ENCODE data around the gene USE1. TPM values are rescaled to one million over a fixed set of nuclear protein-coding genes. Genes with fewer than 3 reads are reported as not detected.
A peak's percentile ranks its signal among the peaks of the same experiment; 100 is the strongest.

USE1 gene
- total RNA-seq, 1 donor from 2014 or later: 19.8 TPM

GRCh38 chr19:17243830-17244617 lies 28.9 kb downstream of the USE1 start:
- DNase-seq (ENCODE audit: low read depth): no peak
- peak overlapping the region; percentile 74 for H3K4me3 ChIP-seq (ENCODE audit: insufficient read depth, low read depth, low read length)
- Mint-ChIP-seq H3K36me3 (ENCODE audit: low read depth, unreplicated experiment) (peaks cover 9% of the 10 kb centered on the region), H3K27me3 (ENCODE audit: low read depth, unreplicated experiment) (no peaks in the 10 kb centered on the region), H3K27ac (ENCODE audit: unreplicated experiment) (peak overlapping the region; percentile 62), H3K4me3 (ENCODE audit: unreplicated experiment) (peak overlapping the region; percentile 95), H3K9me3 (ENCODE audit: unreplicated experiment) (no peaks in the 10 kb centered on the region), H3K4me1 (ENCODE audit: low read depth, unreplicated experiment) (peaks cover 18% of the 10 kb centered on the region)
- H3K9ac ChIP-seq (ENCODE audit: low read length): peak overlapping the region; percentile 79
- H3K27ac ChIP-seq (ENCODE audit: low read depth, low read length): no peak overlapping the region
- H4K20me1 ChIP-seq (ENCODE audit: insufficient read depth, low read length): peaks cover 29% of the 10 kb centered on the region
- FAIRE-seq: no peak
- no peaks in the 10 kb centered on the region for H3K27me3 ChIP-seq (ENCODE audit: insufficient read depth, low read length)
- TF ChIP-seq, protein P1, sequence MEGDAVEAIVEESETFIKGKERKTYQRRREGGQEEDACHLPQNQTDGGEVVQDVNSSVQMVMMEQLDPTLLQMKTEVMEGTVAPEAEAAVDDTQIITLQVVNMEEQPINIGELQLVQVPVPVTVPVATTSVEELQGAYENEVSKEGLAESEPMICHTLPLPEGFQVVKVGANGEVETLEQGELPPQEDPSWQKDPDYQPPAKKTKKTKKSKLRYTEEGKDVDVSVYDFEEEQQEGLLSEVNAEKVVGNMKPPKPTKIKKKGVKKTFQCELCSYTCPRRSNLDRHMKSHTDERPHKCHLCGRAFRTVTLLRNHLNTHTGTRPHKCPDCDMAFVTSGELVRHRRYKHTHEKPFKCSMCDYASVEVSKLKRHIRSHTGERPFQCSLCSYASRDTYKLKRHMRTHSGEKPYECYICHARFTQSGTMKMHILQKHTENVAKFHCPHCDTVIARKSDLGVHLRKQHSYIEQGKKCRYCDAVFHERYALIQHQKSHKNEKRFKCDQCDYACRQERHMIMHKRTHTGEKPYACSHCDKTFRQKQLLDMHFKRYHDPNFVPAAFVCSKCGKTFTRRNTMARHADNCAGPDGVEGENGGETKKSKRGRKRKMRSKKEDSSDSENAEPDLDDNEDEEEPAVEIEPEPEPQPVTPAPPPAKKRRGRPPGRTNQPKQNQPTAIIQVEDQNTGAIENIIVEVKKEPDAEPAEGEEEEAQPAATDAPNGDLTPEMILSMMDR (IDR thresholded peaks at IDR 0.05; ENCODE audit: insufficient read depth, low read depth, low read length): no peak
- TF ChIP-seq EZH2 (IDR thresholded peaks at IDR 0.05; ENCODE audit: insufficient read depth, low read length): no peak
- no peaks in the 10 kb centered on the region for H3K9me3 ChIP-seq (ENCODE audit: insufficient read depth, low read depth, low read length)
- H3K4me2 ChIP-seq (ENCODE audit: low read length): peak overlapping the region; percentile 96
- H3K4me1 ChIP-seq (ENCODE audit: insufficient read depth, low read length): peaks cover 19% of the 10 kb centered on the region
- H3K36me3 ChIP-seq (ENCODE audit: insufficient read depth, low read length): no peaks in the 10 kb centered on the region
- peak overlapping the region; percentile 71 for H2AFZ ChIP-seq (ENCODE audit: low read depth, low read length)
- H3K79me2 ChIP-seq (ENCODE audit: insufficient read depth, low read length): peaks cover 32% of the 10 kb centered on the region

DNA sequence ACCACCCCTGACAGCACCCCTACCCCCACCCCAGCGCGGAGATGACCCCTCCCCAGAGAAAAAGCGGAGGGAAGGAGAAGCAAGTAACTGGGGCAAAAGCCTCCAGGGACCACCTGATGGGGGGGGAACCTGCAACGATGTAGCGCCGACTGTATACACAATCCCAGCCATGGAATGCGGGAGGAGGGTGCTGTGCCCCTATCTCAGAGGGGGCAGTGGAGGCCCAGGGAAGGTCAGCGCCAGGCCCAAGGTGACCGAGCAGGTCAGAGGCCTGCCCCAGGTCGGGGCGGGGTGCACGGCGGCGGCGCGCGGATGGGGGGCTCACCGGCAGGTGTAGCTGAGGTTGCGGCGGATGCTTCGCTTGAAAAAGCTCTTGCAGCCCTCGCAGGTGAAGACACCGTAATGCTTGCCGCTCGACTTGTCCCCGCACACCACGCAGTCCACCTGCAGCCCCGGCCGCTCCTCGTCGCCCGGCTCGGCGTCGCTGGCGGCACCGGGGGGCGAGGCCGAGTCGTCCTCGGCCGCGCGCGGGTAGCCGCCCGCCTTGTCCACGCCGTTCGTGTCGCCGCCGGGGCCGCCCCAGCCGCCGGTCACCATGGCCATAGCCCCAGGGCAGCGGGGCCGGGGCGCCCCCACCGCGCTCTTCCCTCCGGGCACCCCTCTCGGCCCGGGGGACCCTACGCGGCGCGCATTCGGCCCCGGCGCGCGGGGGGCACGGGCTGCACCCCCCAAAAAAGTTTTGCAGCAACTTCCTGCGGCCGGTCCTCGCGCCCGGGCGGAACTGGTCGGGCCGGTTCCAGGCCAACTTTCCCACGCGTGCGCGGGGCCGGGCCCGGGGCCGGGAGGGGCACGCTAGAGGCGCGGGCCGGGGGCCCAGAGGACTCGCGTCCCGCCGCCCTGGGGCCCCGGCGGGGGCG lies 29.7 kb downstream of the USE1 start:
- H3K4me1 Mint-ChIP-seq (ENCODE audit: low read depth, unreplicated experiment): peaks cover 24% of the 10 kb centered on the region
- Histone ChIP-seq H3K79me2 (ENCODE audit: insufficient read depth, low read length) (peaks cover 32% of the 10 kb centered on the region), H3K9ac (ENCODE audit: low read length) (peak overlapping the region; percentile 79), H3K9me3 (ENCODE audit: insufficient read depth, low read depth, low read length) (no peaks in the 10 kb centered on the region), H3K4me3 (ENCODE audit: insufficient read depth, low read depth, low read length) (peak overlapping the region; percentile 74), H3K27me3 (ENCODE audit: insufficient read depth, low read length) (no peaks in the 10 kb centered on the region), H3K4me2 (ENCODE audit: low read length) (peak overlapping the region; percentile 96), H3K27ac (ENCODE audit: low read depth, low read length) (no peak overlapping the region), H2AFZ (ENCODE audit: low read depth, low read length) (peak overlapping the region; percentile 34), H4K20me1 (ENCODE audit: insufficient read depth, low read length) (peaks cover 29% of the 10 kb centered on the region), H3K4me1 (ENCODE audit: insufficient read depth, low read length) (peaks cover 19% of the 10 kb centered on the region), H3K36me3 (ENCODE audit: insufficient read depth, low read length) (no peaks in the 10 kb centered on the region)
- H3K27me3 Mint-ChIP-seq (ENCODE audit: low read depth, unreplicated experiment): no peaks in the 10 kb centered on the region
- DNase-seq (ENCODE audit: low read depth) (no peak), FAIRE-seq (no peak)
- peak overlapping the region; percentile 95 for H3K4me3 Mint-ChIP-seq (ENCODE audit: unreplicated experiment)
- TF ChIP-seq, protein P1 (IDR thresholded peaks at IDR 0.05; ENCODE audit: insufficient read depth, low read depth, low read length): no peak
- TF ChIP-seq EZH2 (IDR thresholded peaks at IDR 0.05; ENCODE audit: insufficient read depth, low read length): no peak
- no peaks in the 10 kb centered on the region for H3K9me3 Mint-ChIP-seq (ENCODE audit: unreplicated experiment)
- no peak overlapping the region for H3K27ac Mint-ChIP-seq (ENCODE audit: unreplicated experiment)
- peaks cover 7% of the 10 kb centered on the region for H3K36me3 Mint-ChIP-seq (ENCODE audit: low read depth, unreplicated experiment)
